PFSK-1 (cell line): ENCODE results near the gene DLGAP4.

Experiments used
- FOXP2 ChIP-seq: optimal IDR thresholded peaks from 2 replicates; pipeline ENCODE3; 2011; ENCODE audit warnings: borderline replicate concordance, control low read depth, inconsistent platforms; ENCODE audit not compliant: insufficient read depth; ENCODE audit errors: extremely low read length, extremely low read depth
- POLR2AphosphoS5 ChIP-seq: IDR thresholded peaks from 2 replicates; pipeline ENCODE4 v1.6.1; 2012; ENCODE audit warnings: low read depth, mild to moderate bottlenecking, control low read depth, low read length, moderate library complexity
- SIN3A ChIP-seq: IDR thresholded peaks from 2 replicates; pipeline ENCODE4 v1.6.1; 2012; ENCODE audit warnings: mild to moderate bottlenecking, low read length, moderate library complexity, borderline replicate concordance; ENCODE audit not compliant: insufficient read depth
- TAF1 ChIP-seq: IDR thresholded peaks from 2 replicates; pipeline ENCODE4 v1.6.1; 2012; ENCODE audit warnings: low read length, control low read depth, borderline replicate concordance; ENCODE audit not compliant: insufficient read depth
- TF ChIP-seq, protein P1 (sequence below), 2 experiments: IDR thresholded peaks; 2 replicates each; pipeline versions ENCODE4 v1.6.1 to v1.8.0; 2011 to 2012; ENCODE audit warnings: low read depth in 2 of 2, low read length in 2 of 2, control low read depth in 1 of 2, inconsistent platforms in 1 of 2, mild to moderate bottlenecking in 1 of 2, moderate library complexity in 1 of 2; ENCODE audit not compliant: insufficient read depth in 1 of 2

DLGAP4 gene

DNA sequence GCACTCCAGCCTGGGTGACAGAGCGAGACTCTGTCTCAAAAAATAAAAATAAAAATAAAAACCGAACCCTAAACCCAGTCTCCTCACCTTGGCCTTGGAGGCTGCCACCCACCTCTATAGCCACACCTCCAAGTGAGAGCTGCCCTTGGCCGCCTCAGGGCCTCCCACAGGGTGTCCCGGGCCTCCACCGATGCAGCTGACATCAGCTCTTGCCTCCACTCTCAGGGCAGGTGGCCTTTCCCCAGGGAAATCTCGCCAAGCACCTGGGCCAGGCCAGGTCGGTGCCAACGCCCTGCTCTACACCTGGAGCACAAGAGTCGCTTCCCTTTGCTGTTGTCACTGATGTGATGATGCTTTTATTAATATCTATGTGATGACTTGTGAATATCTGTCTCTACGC is 226.2 kb downstream of the DLGAP4 start:
- no peak for TF ChIP-seq FOXP2
- TF ChIP-seq, protein P1, sequence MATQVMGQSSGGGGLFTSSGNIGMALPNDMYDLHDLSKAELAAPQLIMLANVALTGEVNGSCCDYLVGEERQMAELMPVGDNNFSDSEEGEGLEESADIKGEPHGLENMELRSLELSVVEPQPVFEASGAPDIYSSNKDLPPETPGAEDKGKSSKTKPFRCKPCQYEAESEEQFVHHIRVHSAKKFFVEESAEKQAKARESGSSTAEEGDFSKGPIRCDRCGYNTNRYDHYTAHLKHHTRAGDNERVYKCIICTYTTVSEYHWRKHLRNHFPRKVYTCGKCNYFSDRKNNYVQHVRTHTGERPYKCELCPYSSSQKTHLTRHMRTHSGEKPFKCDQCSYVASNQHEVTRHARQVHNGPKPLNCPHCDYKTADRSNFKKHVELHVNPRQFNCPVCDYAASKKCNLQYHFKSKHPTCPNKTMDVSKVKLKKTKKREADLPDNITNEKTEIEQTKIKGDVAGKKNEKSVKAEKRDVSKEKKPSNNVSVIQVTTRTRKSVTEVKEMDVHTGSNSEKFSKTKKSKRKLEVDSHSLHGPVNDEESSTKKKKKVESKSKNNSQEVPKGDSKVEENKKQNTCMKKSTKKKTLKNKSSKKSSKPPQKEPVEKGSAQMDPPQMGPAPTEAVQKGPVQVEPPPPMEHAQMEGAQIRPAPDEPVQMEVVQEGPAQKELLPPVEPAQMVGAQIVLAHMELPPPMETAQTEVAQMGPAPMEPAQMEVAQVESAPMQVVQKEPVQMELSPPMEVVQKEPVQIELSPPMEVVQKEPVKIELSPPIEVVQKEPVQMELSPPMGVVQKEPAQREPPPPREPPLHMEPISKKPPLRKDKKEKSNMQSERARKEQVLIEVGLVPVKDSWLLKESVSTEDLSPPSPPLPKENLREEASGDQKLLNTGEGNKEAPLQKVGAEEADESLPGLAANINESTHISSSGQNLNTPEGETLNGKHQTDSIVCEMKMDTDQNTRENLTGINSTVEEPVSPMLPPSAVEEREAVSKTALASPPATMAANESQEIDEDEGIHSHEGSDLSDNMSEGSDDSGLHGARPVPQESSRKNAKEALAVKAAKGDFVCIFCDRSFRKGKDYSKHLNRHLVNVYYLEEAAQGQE (IDR thresholded peaks at IDR 0.05; ENCODE audit: insufficient read depth in 1 of 2, low read depth in 2 of 2, low read length in 2 of 2) = no peak
- TF ChIP-seq SIN3A = no peak
- TF ChIP-seq POLR2AphosphoS5 = no peak
- TF ChIP-seq TAF1 = no peak

DNA sequence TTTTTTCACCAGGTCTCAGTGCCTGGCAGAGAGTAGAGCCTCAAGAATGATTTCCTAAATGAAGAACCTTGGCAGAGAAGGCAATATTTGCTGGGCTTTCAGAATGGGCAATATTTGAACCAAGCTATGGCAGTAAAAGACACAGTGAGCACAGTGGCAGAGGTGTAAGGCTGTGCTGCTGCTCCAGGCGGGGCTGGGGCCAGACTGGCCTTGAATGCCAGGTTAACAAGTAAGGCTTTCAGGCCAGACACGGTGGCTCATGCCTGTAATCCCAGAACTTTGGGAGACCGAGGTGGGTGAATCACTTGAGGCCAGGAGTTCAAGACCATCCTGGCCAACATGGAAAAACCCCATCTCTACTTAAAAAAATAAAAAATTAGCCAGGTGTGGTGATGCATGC is 226.7 kb downstream of the DLGAP4 start:
- TF ChIP-seq POLR2AphosphoS5 (no peak), TAF1 (no peak), FOXP2 (no peak), SIN3A (no peak)
- TF ChIP-seq, protein P1 (IDR thresholded peaks at IDR 0.05; ENCODE audit: insufficient read depth in 1 of 2, low read depth in 2 of 2, low read length in 2 of 2) = no peak

DNA sequence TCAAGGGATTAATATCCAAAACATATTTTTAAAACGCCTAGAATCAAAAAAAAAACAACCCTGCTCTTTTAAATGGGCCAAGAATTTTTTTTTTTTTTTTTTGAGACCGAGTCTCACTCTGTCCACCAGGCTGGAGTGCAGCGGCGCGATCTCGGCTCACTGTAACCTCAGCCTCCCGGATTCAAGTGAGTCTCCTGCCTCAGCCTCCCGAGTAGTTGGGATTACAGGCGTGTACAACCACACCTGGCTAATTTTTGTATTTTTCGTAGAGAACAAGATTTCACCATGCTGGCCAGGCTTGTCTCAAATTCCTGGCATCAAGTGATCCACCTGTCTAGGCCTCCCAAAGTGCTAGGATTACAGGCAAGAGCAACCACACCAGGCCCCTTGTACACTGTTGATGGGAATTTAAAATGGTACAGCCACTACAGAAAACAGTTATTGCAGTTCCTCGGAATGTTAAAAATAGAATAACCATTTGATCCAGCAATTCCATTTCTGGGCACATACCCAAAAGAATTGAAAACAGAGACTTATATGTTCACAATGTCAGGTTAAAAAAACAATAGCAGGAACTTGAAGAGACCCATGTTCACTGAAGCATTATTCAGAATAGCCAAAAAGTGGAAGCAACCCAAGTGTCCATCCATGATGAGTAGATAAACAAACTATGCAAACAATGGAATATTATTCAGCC is 232.0 kb downstream of the DLGAP4 start:
- TF ChIP-seq, protein P1 (IDR thresholded peaks at IDR 0.05; ENCODE audit: insufficient read depth in 1 of 2, low read depth in 2 of 2, low read length in 2 of 2) = no peak
- no peak for TF ChIP-seq SIN3A
- TF ChIP-seq TAF1 = no peak
- TF ChIP-seq FOXP2 = no peak
- TF ChIP-seq POLR2AphosphoS5 = no peak

DNA sequence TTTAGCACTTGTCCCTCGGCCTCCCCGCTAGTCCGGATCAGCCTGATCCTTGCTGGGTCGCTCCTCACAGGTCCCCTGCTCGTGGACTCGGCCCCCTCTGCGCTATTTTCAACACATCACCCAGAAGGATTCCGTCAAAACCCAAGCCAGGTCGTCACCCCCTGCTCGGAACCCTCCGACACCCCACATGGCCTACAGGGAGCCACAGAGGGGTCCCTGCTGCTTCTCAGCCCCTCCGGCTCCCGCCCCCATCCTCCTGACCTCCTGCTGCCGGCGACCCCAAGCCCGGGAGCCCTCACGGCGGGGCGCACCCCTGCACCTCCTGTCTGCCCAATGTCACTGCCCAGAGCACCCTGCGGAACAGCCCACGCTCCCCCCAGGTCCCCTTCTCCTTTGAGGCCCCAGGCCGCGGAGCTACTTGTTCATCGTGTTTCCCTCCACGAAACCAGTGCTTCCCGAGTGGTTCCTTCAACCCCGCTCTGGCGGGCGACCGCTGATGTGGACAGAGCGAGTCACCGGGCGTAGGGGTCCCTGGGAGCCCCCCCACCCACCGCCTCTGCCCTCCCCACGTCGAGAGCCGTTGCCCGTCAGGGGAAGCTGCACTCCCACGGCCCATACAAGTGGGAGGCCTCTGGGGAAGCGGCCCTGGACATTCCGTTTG is 234.5 kb downstream of the DLGAP4 start:
- TF ChIP-seq POLR2AphosphoS5 = no peak
- TF ChIP-seq TAF1 = no peak
- TF ChIP-seq FOXP2 = no peak
- TF ChIP-seq SIN3A = no peak
- TF ChIP-seq, protein P1 (IDR thresholded peaks at IDR 0.05; ENCODE audit: insufficient read depth in 1 of 2, low read depth in 2 of 2, low read length in 2 of 2) = no peak
